ENCODE data around the gene TAB2.

- TF ChIP-seq, protein P1, sequence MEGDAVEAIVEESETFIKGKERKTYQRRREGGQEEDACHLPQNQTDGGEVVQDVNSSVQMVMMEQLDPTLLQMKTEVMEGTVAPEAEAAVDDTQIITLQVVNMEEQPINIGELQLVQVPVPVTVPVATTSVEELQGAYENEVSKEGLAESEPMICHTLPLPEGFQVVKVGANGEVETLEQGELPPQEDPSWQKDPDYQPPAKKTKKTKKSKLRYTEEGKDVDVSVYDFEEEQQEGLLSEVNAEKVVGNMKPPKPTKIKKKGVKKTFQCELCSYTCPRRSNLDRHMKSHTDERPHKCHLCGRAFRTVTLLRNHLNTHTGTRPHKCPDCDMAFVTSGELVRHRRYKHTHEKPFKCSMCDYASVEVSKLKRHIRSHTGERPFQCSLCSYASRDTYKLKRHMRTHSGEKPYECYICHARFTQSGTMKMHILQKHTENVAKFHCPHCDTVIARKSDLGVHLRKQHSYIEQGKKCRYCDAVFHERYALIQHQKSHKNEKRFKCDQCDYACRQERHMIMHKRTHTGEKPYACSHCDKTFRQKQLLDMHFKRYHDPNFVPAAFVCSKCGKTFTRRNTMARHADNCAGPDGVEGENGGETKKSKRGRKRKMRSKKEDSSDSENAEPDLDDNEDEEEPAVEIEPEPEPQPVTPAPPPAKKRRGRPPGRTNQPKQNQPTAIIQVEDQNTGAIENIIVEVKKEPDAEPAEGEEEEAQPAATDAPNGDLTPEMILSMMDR (IDR thresholded peaks at IDR 0.05): no peak
- no peak for TF ChIP-seq POLR2A (IDR thresholded peaks at IDR 0.05; ENCODE audit: low read depth)
- TF ChIP-seq EP300 (IDR thresholded peaks at IDR 0.05): no peak
- TF ChIP-seq POLR2AphosphoS5 (IDR thresholded peaks at IDR 0.05): no peak
Observed at GRCh38 chr6:149439626-149440025, 122.1 kb downstream of the TAB2 start.

All from esophagus muscularis mucosa (tissue), 4 donors.